Measurements from ENCODE around the gene BAD. TPM values are rescaled to one million over a fixed set of nuclear protein-coding genes. Genes with fewer than 3 reads are reported as not detected.

Gene BAD
- total and polyA plus RNA-seq, 2 of the 13 experiments (the other 11 are each of a cell fraction or from before 2014, with no cell fraction given): 17.9 to 28.5 TPM

DNA sequence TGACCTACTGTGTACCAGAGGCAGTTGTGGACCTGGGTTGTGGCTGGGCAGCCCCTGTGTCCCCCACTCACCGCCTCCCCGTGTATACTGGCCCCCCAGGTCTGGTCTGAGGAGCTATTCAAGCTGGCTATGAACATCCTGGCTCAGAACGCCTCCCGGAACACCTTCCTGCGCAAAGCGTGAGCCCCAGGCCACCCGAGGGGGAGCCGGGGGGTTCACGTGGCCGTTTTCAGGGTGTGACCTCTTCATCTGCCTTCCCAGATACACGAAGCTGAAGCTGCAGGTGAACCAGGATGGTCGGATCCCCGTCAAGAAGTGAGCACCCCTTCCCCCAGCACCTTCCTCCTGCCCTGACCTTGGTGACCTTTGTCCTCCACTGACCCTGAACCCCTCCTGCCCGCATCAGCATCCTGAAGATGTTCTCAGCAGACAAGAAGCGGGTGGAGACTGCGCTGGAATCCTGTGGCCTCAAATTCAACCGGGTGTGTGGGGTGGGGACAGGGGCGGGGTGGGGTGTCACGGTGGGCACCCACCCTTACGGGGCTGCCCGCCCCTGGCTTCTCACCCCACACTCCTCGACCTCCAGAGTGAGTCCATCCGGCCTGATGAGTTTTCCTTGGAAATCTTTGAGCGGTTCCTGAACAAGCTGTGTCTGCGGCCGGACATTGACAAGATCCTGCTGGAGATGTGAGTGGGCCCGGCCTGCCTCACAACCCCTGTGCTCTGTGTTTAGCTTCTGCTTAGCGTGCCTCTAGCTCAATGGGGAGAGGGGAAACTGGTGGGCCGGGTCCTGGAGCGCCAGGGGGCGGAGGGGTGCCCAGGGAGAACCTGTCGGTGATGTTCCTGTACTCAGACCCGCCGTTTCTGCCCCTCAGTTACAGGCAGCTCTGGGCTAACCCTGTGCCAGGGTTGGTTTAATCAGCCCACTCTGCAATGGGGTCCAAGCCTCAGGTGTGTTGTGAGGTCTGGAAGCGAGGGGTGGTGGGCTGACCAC is 29.0 kb downstream of the BAD start (continued):
- TF ChIP-seq, protein P1, sequence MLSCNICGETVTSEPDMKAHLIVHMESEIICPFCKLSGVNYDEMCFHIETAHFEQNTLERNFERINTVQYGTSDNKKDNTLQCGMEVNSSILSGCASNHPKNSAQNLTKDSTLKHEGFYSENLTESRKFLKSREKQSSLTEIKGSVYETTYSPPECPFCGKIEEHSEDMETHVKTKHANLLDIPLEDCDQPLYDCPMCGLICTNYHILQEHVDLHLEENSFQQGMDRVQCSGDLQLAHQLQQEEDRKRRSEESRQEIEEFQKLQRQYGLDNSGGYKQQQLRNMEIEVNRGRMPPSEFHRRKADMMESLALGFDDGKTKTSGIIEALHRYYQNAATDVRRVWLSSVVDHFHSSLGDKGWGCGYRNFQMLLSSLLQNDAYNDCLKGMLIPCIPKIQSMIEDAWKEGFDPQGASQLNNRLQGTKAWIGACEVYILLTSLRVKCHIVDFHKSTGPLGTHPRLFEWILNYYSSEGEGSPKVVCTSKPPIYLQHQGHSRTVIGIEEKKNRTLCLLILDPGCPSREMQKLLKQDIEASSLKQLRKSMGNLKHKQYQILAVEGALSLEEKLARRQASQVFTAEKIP (CRISPR knock-in tag; IDR thresholded peaks at IDR 0.05; ENCODE audit: borderline replicate concordance): no peak

DNA sequence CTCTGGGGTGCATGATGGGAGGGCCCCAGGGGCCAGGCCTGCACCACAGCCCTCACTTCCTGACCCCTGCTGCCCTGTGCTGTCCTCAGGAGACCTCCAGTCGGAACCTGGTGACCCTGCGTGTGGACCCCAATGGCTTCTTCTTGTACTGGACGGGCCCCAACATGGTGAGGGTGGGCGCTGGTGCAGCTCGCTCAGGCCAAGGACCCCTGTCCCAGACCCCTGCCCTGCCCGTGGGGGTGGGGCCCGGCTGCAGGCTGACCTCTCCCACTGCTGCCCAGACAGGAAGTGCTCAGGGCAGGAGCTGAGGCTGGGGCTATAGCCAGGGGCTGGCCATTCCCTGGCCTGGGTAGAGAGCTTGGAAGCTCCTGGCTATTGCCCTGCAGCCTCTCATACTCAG is 30.1 kb downstream of the BAD start:
- H3K4me1 ChIP-seq (ENCODE audit: insufficient read depth, low read length): peaks cover 33% of the 10 kb centered on the region
- ChIA-PET POLR2A (no interaction called here), CTCF (ENCODE audit: low intra/inter-chr PET ratio, low total read pairs) (no interaction called here)
- no peaks in the 10 kb centered on the region for H3K9me3 ChIP-seq (ENCODE audit: low read length)
- no peak overlapping the region for H3K4me3 ChIP-seq (replicated peaks in 1 of 3; ENCODE audit: insufficient read depth in 1 of 3, low read depth in 2 of 3, low read length in 3 of 3)
- no peak for ATAC-seq
- 93% methylated on average over 3 of the region's 7 CpGs for WGBS (ENCODE audit: low lambda C conversion rate)
- in situ Hi-C loops (cut with HindIII; ENCODE audit: extremely low pct_ligation_motif_present, low pct_unique_long_range_greater_than_20kb) (no loop called here), intact Hi-C loops (cut with micrococcal nuclease; ENCODE audit: unreplicated experiment) (no loop called here)
- H3K36me3 ChIP-seq (replicated peaks in 1 of 2; ENCODE audit: control insufficient read depth in 1 of 2, insufficient read depth in 2 of 2, low read length in 2 of 2): peaks cover 12 to 19% of the 10 kb centered on the region in 2 experiments; a peak in 4 of 5 replicates
- H3K4me2 ChIP-seq (ENCODE audit: low read depth, low read length): no peak overlapping the region
- no peak for TF ChIP-seq HMG20A (CRISPR knock-in tag; IDR thresholded peaks at IDR 0.05; ENCODE audit: borderline replicate concordance)
- TF ChIP-seq, protein P2, sequence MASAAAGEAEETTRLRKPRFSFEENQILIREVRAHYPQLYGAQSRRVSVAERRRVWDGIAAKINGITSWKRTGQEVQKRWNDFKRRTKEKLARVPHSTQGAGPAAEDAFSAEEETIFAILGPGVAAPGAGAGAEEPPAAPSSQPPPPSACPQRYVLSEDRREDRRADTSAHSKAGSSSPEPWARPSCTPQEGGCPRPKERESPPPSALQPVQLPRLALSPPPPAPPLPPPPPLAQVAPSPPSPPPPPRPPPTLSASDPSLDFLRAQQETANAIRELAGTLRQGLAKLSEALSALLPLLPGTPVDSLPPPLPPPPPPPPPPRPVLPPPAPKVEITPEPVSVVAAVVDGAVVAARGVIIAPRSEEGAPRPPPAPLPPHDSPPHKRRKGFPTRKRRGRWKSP (CRISPR knock-in tag; IDR thresholded peaks at IDR 0.05): no peak
- FAIRE-seq: no peak
- no peak overlapping the region for H3K9ac ChIP-seq (ENCODE audit: insufficient read depth, low read depth, low read length)
- no peaks in the 10 kb centered on the region; a peak in 1 of 5 replicates for H3K27me3 ChIP-seq (ENCODE audit: control insufficient read depth in 1 of 2, insufficient read depth in 2 of 2, low read length in 2 of 2)
- BruUV-seq (replicated peaks): no TSS peak
- no peak overlapping the region for H3K27ac ChIP-seq (ENCODE audit: extremely low read length, insufficient read depth, low read length)
- DNase-seq (ENCODE audit: low spot score): no peak
- H2AFZ ChIP-seq (ENCODE audit: low read length): no peak overlapping the region
- H3K79me2 ChIP-seq (ENCODE audit: insufficient read depth, low read length): peaks cover 7% of the 10 kb centered on the region
- H4K20me1 ChIP-seq (ENCODE audit: insufficient read depth, low read length): no peaks in the 10 kb centered on the region
